A673 (cell line): Measurements from ENCODE around the gene CSTPP1.

ENCODE experiments used
- CTCF ChIP-seq: fragments of 300-800, 200-600 bp; sonication (generic); conservative IDR thresholded peaks from 2 replicates; pipeline ENCODE4 v1.5.1; 2017; ENCODE audit warnings: low read depth, mild to moderate bottlenecking, antibody characterized with exemption, low read length, moderate library complexity, mixed read lengths
- EZH2 ChIP-seq: fragments of 200-600 bp; sonication (generic); IDR thresholded peaks from 2 replicates; pipeline ENCODE4 v1.6.1; 2017; ENCODE audit warnings: borderline replicate concordance, low read depth, mild to moderate bottlenecking, mixed read lengths, antibody characterized with exemption, low read length; ENCODE audit not compliant: poor library complexity, severe bottlenecking

- no peak for TF ChIP-seq CTCF
- TF ChIP-seq EZH2: no peak
Observed at GRCh38 chr11:46894506-46894905, 42.1 kb upstream of the CSTPP1 start.
